Prostate gland (tissue), 2 donors: ENCODE data around the gene INPP5A. TPM values are rescaled to one million over a fixed set of nuclear protein-coding genes. Genes with fewer than 3 reads are reported as not detected.

ENCODE experiments used
- DNase-seq: peaks from one replicate; pipeline ENCODE4 v3.0.0-alpha.2; 2019; ENCODE audit warnings: low spot score
- H3K27ac ChIP-seq, 2 donors: fragments of 200-600 bp; sonication (generic); 2 replicates each; pipeline ENCODE4 v1.5.1; 2017 to 2019
- H3K27me3 ChIP-seq: fragments of 200-600 bp; sonication (generic); replicated peaks from 2 replicates; pipeline ENCODE4 v1.5.1; 2019; ENCODE audit not compliant: insufficient read depth
- H3K36me3 ChIP-seq, 2 donors: fragments of 200-600 bp; sonication (generic); 1 replicate in 1 of 2; 2 replicates in 1 of 2; pipeline versions ENCODE4 v1.5.1 to v1.8.1; 2017 to 2019
- H3K4me1 ChIP-seq: fragments of 200-600 bp; sonication (generic); replicated peaks from 2 replicates; pipeline ENCODE4 v1.5.1; 2019
- H3K4me3 ChIP-seq, 2 donors: fragments of 200-600 bp; sonication (generic); 2 replicates each; pipeline ENCODE4 v1.5.1; 2017 to 2019
- H3K9me3 ChIP-seq: fragments of 200-600 bp; sonication (generic); 2 replicates; pipeline ENCODE4 v1.5.1; 2017
- POLR2A ChIP-seq: fragments of 450-650 bp; IDR thresholded peaks from one replicate; pipeline ENCODE4 v1.6.1; 2016; ENCODE audit warnings: antibody characterized with exemption, mild to moderate bottlenecking
- POLR2AphosphoS5 ChIP-seq: sonication (generic); formaldehyde crosslinking; IDR thresholded peaks from one replicate; pipeline ENCODE4 v1.6.1; 2017; ENCODE audit warnings: antibody characterized with exemption
- WGBS: methylation state at CpG from one replicate; pipeline ENCODE4 v1.1.5; 2018; 5-methylcytosine and 5-hydroxymethylcytosine counted together
- intact Hi-C: fragments of 100-400 bp; cut with DNase I; formaldehyde crosslinking; loops from one replicate; pipeline ENCODE4 v1.14.2; 2022
- total RNA-seq, 2 donors: library from RNA; depleted of rRNA; stranded (reverse); fragments of >200 nt; gene quantifications; one replicate each; pipeline ENCODE4 v1.1.0, GENCODE V29; 2016
- TF ChIP-seq, protein P1 (sequence below), 4 experiments: fragments of 200-600 bp in 2 of 4; fragments of 450-650 bp in 2 of 4; sonication (generic) in 2 of 4; IDR thresholded peaks; 1 replicate in 3 of 4; 2 replicates in 1 of 4; pipeline ENCODE4 v1.5.1; 2016 to 2019; ENCODE audit warnings: antibody characterized with exemption in 4 of 4, mild to moderate bottlenecking in 2 of 4, moderate library complexity in 2 of 4

INPP5A gene
- total RNA-seq, 2 donors from 2014 or later = 49.5 to 83.3 TPM

DNA sequence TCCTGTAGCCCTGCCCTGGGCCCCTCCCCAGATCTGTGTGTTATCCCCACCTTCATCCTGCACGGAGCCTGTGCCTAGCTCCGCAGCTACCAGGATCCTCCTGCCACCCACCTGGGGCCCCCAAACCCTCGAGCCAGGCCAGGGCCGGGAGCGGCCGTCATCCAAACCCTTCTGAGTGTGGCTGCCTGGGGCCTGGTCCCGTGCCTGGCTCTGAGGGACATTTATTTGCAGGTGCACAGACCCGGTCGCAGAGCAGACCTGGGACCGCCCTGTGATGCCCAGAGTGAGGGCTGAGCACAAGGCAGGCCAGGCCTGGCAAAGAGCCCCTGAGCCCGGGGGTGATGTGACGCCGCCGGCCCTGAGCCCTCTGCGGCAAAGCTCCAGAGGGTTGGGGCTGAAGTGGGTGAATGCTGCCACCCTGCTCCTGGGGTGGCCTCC, 27.4 kb upstream of the INPP5A start:
- Histone ChIP-seq H3K27me3 (no peaks in the 10 kb centered on the region), H3K9me3 (no peaks in the 10 kb centered on the region), H3K27ac (no peak overlapping the region), H3K4me1 (no peaks in the 10 kb centered on the region), H3K36me3 (no peaks in the 10 kb centered on the region), H3K4me3 (no peak overlapping the region)
- no peak for DNase-seq
- TF ChIP-seq, protein P1, sequence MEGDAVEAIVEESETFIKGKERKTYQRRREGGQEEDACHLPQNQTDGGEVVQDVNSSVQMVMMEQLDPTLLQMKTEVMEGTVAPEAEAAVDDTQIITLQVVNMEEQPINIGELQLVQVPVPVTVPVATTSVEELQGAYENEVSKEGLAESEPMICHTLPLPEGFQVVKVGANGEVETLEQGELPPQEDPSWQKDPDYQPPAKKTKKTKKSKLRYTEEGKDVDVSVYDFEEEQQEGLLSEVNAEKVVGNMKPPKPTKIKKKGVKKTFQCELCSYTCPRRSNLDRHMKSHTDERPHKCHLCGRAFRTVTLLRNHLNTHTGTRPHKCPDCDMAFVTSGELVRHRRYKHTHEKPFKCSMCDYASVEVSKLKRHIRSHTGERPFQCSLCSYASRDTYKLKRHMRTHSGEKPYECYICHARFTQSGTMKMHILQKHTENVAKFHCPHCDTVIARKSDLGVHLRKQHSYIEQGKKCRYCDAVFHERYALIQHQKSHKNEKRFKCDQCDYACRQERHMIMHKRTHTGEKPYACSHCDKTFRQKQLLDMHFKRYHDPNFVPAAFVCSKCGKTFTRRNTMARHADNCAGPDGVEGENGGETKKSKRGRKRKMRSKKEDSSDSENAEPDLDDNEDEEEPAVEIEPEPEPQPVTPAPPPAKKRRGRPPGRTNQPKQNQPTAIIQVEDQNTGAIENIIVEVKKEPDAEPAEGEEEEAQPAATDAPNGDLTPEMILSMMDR (IDR thresholded peaks at IDR 0.05) = no peak
- no peak for TF ChIP-seq POLR2A
- TF ChIP-seq POLR2AphosphoS5 = no peak
- intact Hi-C loops = no loop called here
- WGBS = 77% methylated on average over 6 of the region's 15 CpGs

DNA sequence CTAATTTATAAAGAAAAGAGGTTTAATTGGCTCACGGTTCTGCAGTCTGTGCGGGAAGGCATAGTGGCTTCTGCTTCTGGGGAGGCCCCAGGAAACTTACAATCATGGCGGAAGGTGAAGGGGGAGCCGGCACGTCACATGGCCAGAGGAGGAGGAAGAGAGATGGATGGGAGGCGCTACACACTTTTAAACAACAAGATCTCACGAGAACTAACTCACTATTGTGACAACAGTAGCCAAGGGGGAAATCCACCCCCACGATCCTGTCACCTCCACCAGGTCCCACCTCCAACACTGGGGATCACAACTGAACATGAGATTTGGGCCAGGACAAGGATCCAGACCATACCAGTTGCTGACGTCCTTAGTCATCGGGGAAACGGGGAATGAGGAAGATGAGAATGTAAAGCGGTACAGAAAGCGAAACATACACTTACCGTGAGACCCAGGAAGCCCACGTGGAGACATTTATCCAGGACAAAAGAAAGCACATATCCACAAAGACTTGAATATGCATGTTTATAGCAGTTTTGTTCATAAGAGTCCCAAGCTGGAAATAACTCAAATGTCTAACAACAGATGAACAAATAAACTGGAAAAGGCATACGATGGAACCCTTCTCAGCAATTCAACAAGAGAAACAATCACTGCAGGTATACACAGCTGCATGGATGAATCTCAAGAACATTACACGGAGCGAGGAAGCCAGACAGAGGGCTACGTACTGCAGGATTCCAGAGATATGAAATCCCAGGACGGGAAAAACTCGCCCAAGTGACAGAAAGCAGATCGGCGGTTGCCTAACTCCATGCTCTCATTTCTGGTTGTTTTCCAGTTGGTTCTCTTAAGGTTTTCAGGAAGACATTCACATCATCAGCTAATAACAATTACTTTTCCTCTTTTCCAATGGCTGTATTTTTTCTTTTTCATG, 26.2 kb upstream of the INPP5A start:
- Histone ChIP-seq H3K4me3 (no peak overlapping the region), H3K27ac (no peak overlapping the region), H3K36me3 (no peaks in the 10 kb centered on the region), H3K27me3 (no peaks in the 10 kb centered on the region), H3K9me3 (no peaks in the 10 kb centered on the region), H3K4me1 (no peaks in the 10 kb centered on the region)
- WGBS = 85% methylated on average over 23 of the region's 23 CpGs
- DNase-seq = no peak
- intact Hi-C loops = no loop called here
- TF ChIP-seq POLR2A = no peak
- TF ChIP-seq POLR2AphosphoS5 = no peak
- TF ChIP-seq, protein P1 (IDR thresholded peaks at IDR 0.05) = no peak

DNA sequence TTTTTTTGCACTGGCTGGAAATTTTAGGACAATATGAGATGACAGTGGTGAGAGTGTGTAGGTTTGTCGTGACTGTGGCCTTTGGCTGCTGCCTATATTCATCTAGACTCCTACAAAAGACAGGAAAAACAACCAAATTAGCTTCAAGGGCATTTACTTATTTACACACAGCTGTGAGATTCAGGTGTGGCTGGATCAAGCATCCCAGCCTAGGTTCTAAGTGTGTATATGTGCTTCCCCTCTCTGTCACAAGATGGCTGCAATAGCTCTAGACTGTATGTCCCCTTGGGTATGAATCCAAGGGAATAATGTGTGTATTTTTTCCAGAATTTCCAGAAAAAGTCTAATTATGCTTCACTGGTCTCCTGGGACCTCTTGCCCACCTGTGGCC, 25.5 kb upstream of the INPP5A start:
- intact Hi-C loops = no loop called here
- Histone ChIP-seq H3K27me3 (no peaks in the 10 kb centered on the region), H3K27ac (no peak overlapping the region), H3K9me3 (no peaks in the 10 kb centered on the region), H3K4me1 (peaks cover 4% of the 10 kb centered on the region), H3K36me3 (no peaks in the 10 kb centered on the region), H3K4me3 (no peak overlapping the region)
- 89% methylated on average over 1 of the region's 1 CpG for WGBS
- TF ChIP-seq POLR2A = no peak
- no peak for TF ChIP-seq POLR2AphosphoS5
- TF ChIP-seq, protein P1 (IDR thresholded peaks at IDR 0.05) = no peak
- DNase-seq = no peak

DNA sequence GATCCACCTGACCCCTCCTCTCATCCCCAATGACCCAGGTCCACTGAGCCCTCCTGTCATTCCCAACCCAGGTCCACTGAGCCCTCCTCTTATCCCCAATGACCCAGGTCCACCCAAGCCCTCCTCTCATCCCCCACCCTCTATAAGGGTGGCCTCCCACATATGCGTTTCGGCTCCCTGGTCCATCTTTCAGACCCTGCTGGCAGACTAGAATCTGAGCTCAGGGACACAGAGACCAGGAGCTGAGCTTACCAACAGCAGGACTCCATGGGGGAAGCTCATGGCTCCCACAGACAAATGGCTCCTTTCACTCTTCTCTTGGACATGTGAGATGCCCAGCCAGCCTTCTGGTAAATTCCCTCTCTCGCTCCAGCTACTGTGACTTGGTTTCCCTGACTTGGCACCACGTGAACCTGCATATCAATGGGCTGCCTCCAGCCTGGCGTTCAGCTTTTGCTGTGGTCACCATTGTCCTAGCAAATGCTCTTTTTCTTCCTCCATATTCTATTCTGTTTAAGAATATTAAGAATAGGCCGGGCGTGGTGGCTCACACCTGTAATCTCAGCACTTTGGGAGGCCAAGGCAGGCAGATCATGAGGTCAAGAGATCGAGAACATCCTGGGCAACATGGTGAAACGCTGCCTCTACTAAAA, 24.8 kb upstream of the INPP5A start:
- TF ChIP-seq POLR2AphosphoS5 = no peak
- TF ChIP-seq POLR2A = no peak
- TF ChIP-seq, protein P1 (IDR thresholded peaks at IDR 0.05) = no peak
- peaks cover 8% of the 10 kb centered on the region for H3K4me1 ChIP-seq
- 96% methylated on average over 9 of the region's 9 CpGs for WGBS

More for the DNA sequence above, 24.8 kb upstream of the INPP5A start:
- intact Hi-C loops = no loop called here
- Histone ChIP-seq H3K27me3 (no peaks in the 10 kb centered on the region), H3K9me3 (no peaks in the 10 kb centered on the region), H3K27ac (no peak overlapping the region), H3K4me3 (no peak overlapping the region), H3K36me3 (no peaks in the 10 kb centered on the region)
- no peak for DNase-seq
